Lower lobe of right lung (tissue), 2 donors: Measurements from ENCODE around the gene TRMO. TPM values are rescaled to one million over a fixed set of nuclear protein-coding genes. Genes with fewer than 3 reads are reported as not detected.
A peak's percentile ranks its signal among the peaks of the same experiment; 100 is the strongest.

Source experiments
- ATAC-seq, 2 donors: fragments of 200-7000 bp; cut with Tn5 transposase; one replicate each; pipeline ENCODE4 v1.9.1; 2020 to 2022; ENCODE audit warnings: mild to moderate bottlenecking in 2 of 2, moderate library complexity in 2 of 2
- DNase-seq: peaks from one replicate; pipeline ENCODE4 v3.0.0-alpha.2; 2020
- H3K27ac ChIP-seq: fragments of 200-600 bp; one replicate; pipeline ENCODE4 v1.8.0; 2022
- H3K27me3 ChIP-seq: fragments of 200-600 bp; one replicate; pipeline ENCODE4 v1.8.0; 2022; ENCODE audit warnings: low read depth
- H3K36me3 ChIP-seq: fragments of 200-600 bp; one replicate; pipeline ENCODE4 v1.8.0; 2022; ENCODE audit warnings: mild to moderate bottlenecking
- H3K4me1 ChIP-seq: fragments of 200-600 bp; one replicate; pipeline ENCODE4 v1.8.0; 2022
- H3K4me3 ChIP-seq: fragments of 200-600 bp; one replicate; pipeline ENCODE4 v1.8.0; 2022; ENCODE audit warnings: mild to moderate bottlenecking
- H3K9me3 ChIP-seq: fragments of 200-600 bp; one replicate; pipeline ENCODE4 v1.8.0; 2022
- CTCF ChIP-seq: fragments of 200-600 bp; IDR thresholded peaks from one replicate; pipeline ENCODE4 v1.8.0; 2022; ENCODE audit warnings: antibody characterized with exemption, mild to moderate bottlenecking
- intact Hi-C: fragments of 100-400 bp; cut with DNase I; formaldehyde crosslinking; loops from one replicate; pipeline ENCODE4 v1.11.0; 2022
- total RNA-seq: library from RNA; stranded (reverse); fragmentation: NEBNext Ultra II Directional; extraction: Animal tissue kit (Norgen Biotek cat#: 25700); gene quantifications from one replicate; pipeline ENCODE4 v1.2.1, GENCODE V29; 2021
- donor health status: DM: no; HTN: yes; CAD: no; lungs with severe emphysema.

Gene TRMO
- total RNA-seq, 1 donor from 2014 or later = 18.8 TPM

GRCh38 chr9:97907046-97907445 lies 15.3 kb downstream of the TRMO start:
- peak; percentile 23 to 56 for ATAC-seq
- intact Hi-C loops = no loop called here

GRCh38 chr9:97906236-97906831 lies 16.0 kb downstream of the TRMO start:
- H3K36me3 ChIP-seq = peaks cover 68% of the 10 kb centered on the region
- DNase-seq (peak; percentile 54), ATAC-seq (peak; percentile 76 to 86)
- H3K27ac ChIP-seq = peak overlapping the region; percentile 76
- H3K4me3 ChIP-seq = no peak overlapping the region
- peaks cover 37% of the 10 kb centered on the region for H3K4me1 ChIP-seq
- H3K9me3 ChIP-seq = no peaks in the 10 kb centered on the region
- no peak for TF ChIP-seq CTCF
- no peaks in the 10 kb centered on the region for H3K27me3 ChIP-seq
- intact Hi-C loops = no loop called here

More at GRCh38 chr9:97907046-97907445, 15.3 kb downstream of the TRMO start:
- no peaks in the 10 kb centered on the region for H3K27me3 ChIP-seq
- H3K36me3 ChIP-seq = peaks cover 75% of the 10 kb centered on the region
- peaks cover 35% of the 10 kb centered on the region for H3K4me1 ChIP-seq
- peak overlapping the region; percentile 76 for H3K27ac ChIP-seq
- H3K4me3 ChIP-seq = no peak overlapping the region
- H3K9me3 ChIP-seq = no peaks in the 10 kb centered on the region
- no peak for TF ChIP-seq CTCF
- DNase-seq = peak; percentile 70

GRCh38 chr9:97905228-97905627 lies 17.1 kb downstream of the TRMO start:
- DNase-seq = no peak
- Histone ChIP-seq H3K9me3 (no peaks in the 10 kb centered on the region), H3K27ac (peak overlapping the region; percentile 76), H3K4me3 (no peak overlapping the region), H3K36me3 (peaks cover 58% of the 10 kb centered on the region), H3K4me1 (peaks cover 37% of the 10 kb centered on the region), H3K27me3 (no peaks in the 10 kb centered on the region)
- TF ChIP-seq CTCF = no peak
- intact Hi-C loops = no loop called here
- ATAC-seq = peak in 1 of 2 donors; percentile 47

GRCh38 chr9:97904725-97905124 lies 17.6 kb downstream of the TRMO start:
- ATAC-seq = no peak
- peaks cover 37% of the 10 kb centered on the region for H3K4me1 ChIP-seq
- intact Hi-C loops = no loop called here

GRCh38 chr9:97903177-97903576 lies 19.1 kb downstream of the TRMO start:
- no peak for TF ChIP-seq CTCF
- H3K9me3 ChIP-seq = no peaks in the 10 kb centered on the region
- peaks cover 27% of the 10 kb centered on the region for H3K4me1 ChIP-seq
- ATAC-seq (no peak), DNase-seq (no peak)
- H3K36me3 ChIP-seq = peaks cover 47% of the 10 kb centered on the region
- no peak overlapping the region for H3K27ac ChIP-seq
- intact Hi-C loops = no loop called here
- H3K4me3 ChIP-seq = no peak overlapping the region
- no peaks in the 10 kb centered on the region for H3K27me3 ChIP-seq

More at GRCh38 chr9:97904725-97905124, 17.6 kb downstream of the TRMO start:
- H3K9me3 ChIP-seq = no peaks in the 10 kb centered on the region
- TF ChIP-seq CTCF = no peak
- peaks cover 58% of the 10 kb centered on the region for H3K36me3 ChIP-seq
- H3K27me3 ChIP-seq = no peaks in the 10 kb centered on the region
- peak overlapping the region; percentile 76 for H3K27ac ChIP-seq
- no peak for DNase-seq
- no peak overlapping the region for H3K4me3 ChIP-seq
